Liver (tissue), 3 donors: ENCODE measurements around the gene CNTN1.

Source experiments
- ATF3 ChIP-seq: IDR thresholded peaks from 2 replicates; pipeline ENCODE4 v1.6.1; 2016; ENCODE audit warnings: antibody characterized with exemption
- CTCF ChIP-seq: fragments of 150-350 bp; IDR thresholded peaks from 2 replicates; pipeline ENCODE4 v1.5.1; 2017; ENCODE audit warnings: improper control_type of control experiment, low read depth, low read length; ENCODE audit not compliant: missing input control
- GABPA ChIP-seq, 2 donors: IDR thresholded peaks in 1 of 2; conservative IDR thresholded peaks in 1 of 2; 2 replicates each; pipeline ENCODE4 v1.6.1; 2016; ENCODE audit warnings: antibody characterized with exemption in 2 of 2, mild to moderate bottlenecking in 1 of 2, moderate library complexity in 1 of 2
- HNF4A ChIP-seq, 2 donors: conservative IDR thresholded peaks; 2 replicates each; pipeline ENCODE4 v1.6.1; 2016; ENCODE audit warnings: antibody characterized with exemption in 2 of 2, mild to moderate bottlenecking in 2 of 2
- JUND ChIP-seq, 2 donors: IDR thresholded peaks; 2 replicates each; pipeline ENCODE4 v1.6.1; 2016; ENCODE audit warnings: antibody characterized with exemption in 2 of 2
- NR2F2 ChIP-seq: IDR thresholded peaks from 2 replicates; pipeline ENCODE4 v1.6.1; 2016; ENCODE audit warnings: antibody characterized with exemption
- RAD21 ChIP-seq, 2 donors: IDR thresholded peaks; 2 replicates each; pipeline ENCODE4 v1.6.1; 2016; ENCODE audit warnings: antibody characterized with exemption in 2 of 2, mild to moderate bottlenecking in 2 of 2
- REST ChIP-seq: IDR thresholded peaks from 2 replicates; pipeline ENCODE4 v1.6.1; 2016; ENCODE audit warnings: antibody characterized with exemption, mild to moderate bottlenecking
- RXRA ChIP-seq, 2 donors: IDR thresholded peaks; 2 replicates each; pipeline ENCODE4 v1.6.1; 2017 to 2018; ENCODE audit warnings: antibody characterized with exemption in 2 of 2, mild to moderate bottlenecking in 1 of 2
- SP1 ChIP-seq: IDR thresholded peaks from 2 replicates; pipeline ENCODE4 v1.6.1; 2018; ENCODE audit warnings: antibody characterized with exemption, mild to moderate bottlenecking
- YY1 ChIP-seq: IDR thresholded peaks from 2 replicates; pipeline ENCODE4 v1.6.1; 2016; ENCODE audit warnings: antibody characterized with exemption, mild to moderate bottlenecking
- ZBTB33 ChIP-seq: IDR thresholded peaks from 2 replicates; pipeline ENCODE4 v1.6.1; 2016; ENCODE audit warnings: antibody characterized with exemption
- donor health status: healthy.
- donor health status: healthy.

- TF ChIP-seq CTCF: no peak
- no peak for TF ChIP-seq SP1
- TF ChIP-seq GABPA (IDR thresholded peaks at IDR 0.05 in 1 of 2, conservative IDR thresholded peaks at IDR 0.05 in 1 of 2): no peak
- TF ChIP-seq YY1: no peak
- TF ChIP-seq JUND (IDR thresholded peaks at IDR 0.05): no peak
- no peak for TF ChIP-seq ATF3
- no peak for TF ChIP-seq REST
- no peak for TF ChIP-seq RAD21 (IDR thresholded peaks at IDR 0.05)
- TF ChIP-seq HNF4A (conservative IDR thresholded peaks at IDR 0.05): no peak
- no peak for TF ChIP-seq RXRA (IDR thresholded peaks at IDR 0.05)
- no peak for TF ChIP-seq NR2F2
- TF ChIP-seq ZBTB33: no peak
Measured at GRCh38 chr12:40727774-40728483, 35.7 kb downstream of the CNTN1 start.
